Psoas muscle (tissue), 8 donors: ENCODE results near the gene SLC17A7. TPM values are rescaled to one million over a fixed set of nuclear protein-coding genes. Genes with fewer than 3 reads are reported as not detected.

Experiments
- ATAC-seq, 4 donors: fragments of 200-7000 bp; cut with Tn5 transposase; one replicate each; pipeline ENCODE4 v1.9.1; 2020; ENCODE audit warnings: moderate library complexity in 3 of 4, mild to moderate bottlenecking in 2 of 4
- DNase-seq, 2 donors: peaks; one replicate each; pipeline ENCODE4 v3.0.0-alpha.2; 2020
- H3K27ac ChIP-seq: fragments of 200-600 bp; one replicate; pipeline ENCODE4 v1.8.0; 2022
- H3K27me3 ChIP-seq, 3 donors: fragments of 200-600 bp in 1 of 3; one replicate each; pipeline versions ENCODE4 v1.6.1 to v1.8.0; 2013 to 2022; ENCODE audit warnings: low read length in 2 of 3, mild to moderate bottlenecking in 2 of 3, moderate library complexity in 1 of 3; ENCODE audit not compliant: insufficient read depth in 3 of 3
- H3K36me3 ChIP-seq, 2 donors: fragments of 200-600 bp in 1 of 2; one replicate each; pipeline versions ENCODE4 v1.6.1 to v1.8.0; 2013 to 2022; ENCODE audit warnings: low read depth in 1 of 2, mild to moderate bottlenecking in 1 of 2, moderate library complexity in 1 of 2; ENCODE audit not compliant: insufficient read depth in 1 of 2
- H3K4me1 ChIP-seq: fragments of 200-600 bp; one replicate; pipeline ENCODE4 v1.8.0; 2022
- H3K4me3 ChIP-seq: fragments of 200-600 bp; one replicate; pipeline ENCODE4 v1.8.0; 2022; ENCODE audit warnings: mild to moderate bottlenecking
- H3K9me3 ChIP-seq: fragments of 200-600 bp; one replicate; pipeline ENCODE4 v1.8.0; 2022
- WGBS, 3 donors: extraction: QIAGEN DNeasy Blood & Tissue Kit; methylation state at CpG; one replicate each; pipeline versions ENCODE4 v1.1.6 to v1.1.7; 2013; 5-methylcytosine and 5-hydroxymethylcytosine counted together
- intact Hi-C, 2 donors: fragments of 100-400 bp; cut with DNase I; formaldehyde crosslinking; loops; one replicate each; pipeline versions ENCODE4 v1.11.0 to v1.14.2; 2022
- long read RNA-seq, 2 donors: library from polyadenylated mRNA; unstranded; transcript quantifications; one replicate each; pipeline ENCODE4 v2.0.0, GENCODE V29; 2021
- polyA plus RNA-seq, 3 donors: library from polyadenylated mRNA; stranded (reverse); fragments of 200-250 nt; gene quantifications; one replicate each; pipeline ENCODE4 v1.2.3, GENCODE V29; 2013
- total RNA-seq, 4 donors: library from RNA; stranded (reverse); fragmentation: NEBNext Ultra II Directional in 2 of 4; extraction: Animal tissue kit (Norgen Biotek cat#: 25700) in 2 of 4; gene quantifications; one replicate each; pipeline versions ENCODE4 v1.2.1 to v1.2.4, GENCODE V29; 2021 to 2023
- TF ChIP-seq, protein P1 (sequence below): fragments of 200-600 bp; IDR thresholded peaks from one replicate; pipeline ENCODE4 v1.8.0; 2022; ENCODE audit warnings: antibody characterized with exemption
- donor health status: healthy with polysubstance abuse.
- donor health status: DM: no; HTN: no; CAD: no; lungs with moderate emphysema.
- donor health status: Bipolar disorder and iron deficiency.
- donor health status: healthy.
- donor health status: DM: yes; HTN: yes; CAD: no.
- donor health status: DM: no; HTN: no; CAD: no.
- donor health status: DM: no; HTN: no; CAD: no.
- donor health status: DM: yes; HTN: yes; CAD: no.

SLC17A7 gene
- total RNA-seq (1 to 10 TPM in 1 of 4 donors, under 1 TPM in 3; 0.42 to 1.8 (median 0.82) TPM), polyA plus RNA-seq (under 1 TPM; 0.55 to 0.79 (median 0.59) TPM)
- long read RNA-seq, donor 1 = 0 reads
- long read RNA-seq, donor 2, partial matches to known transcripts = 1 of 1 reads
- long read RNA-seq, donor 2, other reads (novel, unspliced or antisense) = 0 of 1 reads

DNA sequence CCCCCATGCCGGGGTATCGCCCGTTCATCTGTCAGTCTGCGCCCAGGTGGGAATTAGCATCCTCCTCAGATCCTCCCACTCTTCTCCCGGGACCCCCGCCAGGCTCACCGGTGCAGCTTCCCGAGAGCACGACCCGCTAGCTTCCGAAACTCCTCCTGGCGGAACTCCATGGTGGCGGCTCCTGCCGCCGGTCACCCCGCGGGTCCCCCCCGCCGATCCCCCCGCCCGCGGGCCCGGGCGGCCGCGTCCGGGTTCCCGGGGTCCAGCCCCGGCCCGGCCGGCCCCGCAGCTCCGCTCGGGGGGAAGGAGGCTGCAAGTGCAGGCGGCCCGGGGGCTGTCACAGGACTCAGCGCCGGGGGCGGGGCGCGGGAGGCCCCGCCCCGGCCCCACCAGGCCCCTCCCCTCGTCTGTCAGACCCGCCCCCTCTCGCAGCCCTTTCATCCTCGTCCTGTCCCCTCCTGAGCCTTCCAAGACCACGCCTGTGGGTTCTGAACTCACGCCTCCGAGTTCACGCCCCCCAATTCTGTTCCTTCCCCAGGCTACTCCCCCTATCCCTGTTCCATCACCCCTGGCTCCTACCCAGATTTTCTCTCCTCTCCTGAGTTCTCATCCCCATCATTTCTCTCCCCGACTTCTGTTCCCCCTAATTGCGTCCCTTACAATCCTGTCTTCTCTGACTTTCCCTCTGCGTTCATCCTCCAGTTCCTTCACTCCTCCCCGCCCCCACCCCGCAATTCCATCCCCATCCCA lies at the start of gene SLC17A7:
SLC17A7 (minus strand) TSS at position 318 of the 750 bp plus-strand sequence; CDS start at position 170, 148 bp downstream.
- H3K4me3 ChIP-seq = peak within 1 kb of the TSS; percentile 77
- no peaks in the 10 kb centered on the region for H3K4me1 ChIP-seq
- H3K36me3 ChIP-seq = peaks cover 0 to 4% of the 10 kb centered on the region in 2 donors
- peaks cover 0 to 54% (median 31%) of the 10 kb centered on the region in 3 donors for H3K27me3 ChIP-seq
- intact Hi-C loops = loop anchor here in 1 of 2 donors (5.0 kb wide), 1 partner anchor 214 kb away; no protein-coding TSS in a partner anchor
- 2 to 3% (median 3%) methylated on average over 25 to 56 of the region's 56 CpGs for WGBS, 3 donors
- ATAC-seq = no peak
- H3K9me3 ChIP-seq = no peaks in the 10 kb centered on the region
- DNase-seq = peak; percentile 69 to 83
- TF ChIP-seq, protein P1, sequence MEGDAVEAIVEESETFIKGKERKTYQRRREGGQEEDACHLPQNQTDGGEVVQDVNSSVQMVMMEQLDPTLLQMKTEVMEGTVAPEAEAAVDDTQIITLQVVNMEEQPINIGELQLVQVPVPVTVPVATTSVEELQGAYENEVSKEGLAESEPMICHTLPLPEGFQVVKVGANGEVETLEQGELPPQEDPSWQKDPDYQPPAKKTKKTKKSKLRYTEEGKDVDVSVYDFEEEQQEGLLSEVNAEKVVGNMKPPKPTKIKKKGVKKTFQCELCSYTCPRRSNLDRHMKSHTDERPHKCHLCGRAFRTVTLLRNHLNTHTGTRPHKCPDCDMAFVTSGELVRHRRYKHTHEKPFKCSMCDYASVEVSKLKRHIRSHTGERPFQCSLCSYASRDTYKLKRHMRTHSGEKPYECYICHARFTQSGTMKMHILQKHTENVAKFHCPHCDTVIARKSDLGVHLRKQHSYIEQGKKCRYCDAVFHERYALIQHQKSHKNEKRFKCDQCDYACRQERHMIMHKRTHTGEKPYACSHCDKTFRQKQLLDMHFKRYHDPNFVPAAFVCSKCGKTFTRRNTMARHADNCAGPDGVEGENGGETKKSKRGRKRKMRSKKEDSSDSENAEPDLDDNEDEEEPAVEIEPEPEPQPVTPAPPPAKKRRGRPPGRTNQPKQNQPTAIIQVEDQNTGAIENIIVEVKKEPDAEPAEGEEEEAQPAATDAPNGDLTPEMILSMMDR = no peak
- H3K27ac ChIP-seq = no peak within 1 kb of the TSS

DNA sequence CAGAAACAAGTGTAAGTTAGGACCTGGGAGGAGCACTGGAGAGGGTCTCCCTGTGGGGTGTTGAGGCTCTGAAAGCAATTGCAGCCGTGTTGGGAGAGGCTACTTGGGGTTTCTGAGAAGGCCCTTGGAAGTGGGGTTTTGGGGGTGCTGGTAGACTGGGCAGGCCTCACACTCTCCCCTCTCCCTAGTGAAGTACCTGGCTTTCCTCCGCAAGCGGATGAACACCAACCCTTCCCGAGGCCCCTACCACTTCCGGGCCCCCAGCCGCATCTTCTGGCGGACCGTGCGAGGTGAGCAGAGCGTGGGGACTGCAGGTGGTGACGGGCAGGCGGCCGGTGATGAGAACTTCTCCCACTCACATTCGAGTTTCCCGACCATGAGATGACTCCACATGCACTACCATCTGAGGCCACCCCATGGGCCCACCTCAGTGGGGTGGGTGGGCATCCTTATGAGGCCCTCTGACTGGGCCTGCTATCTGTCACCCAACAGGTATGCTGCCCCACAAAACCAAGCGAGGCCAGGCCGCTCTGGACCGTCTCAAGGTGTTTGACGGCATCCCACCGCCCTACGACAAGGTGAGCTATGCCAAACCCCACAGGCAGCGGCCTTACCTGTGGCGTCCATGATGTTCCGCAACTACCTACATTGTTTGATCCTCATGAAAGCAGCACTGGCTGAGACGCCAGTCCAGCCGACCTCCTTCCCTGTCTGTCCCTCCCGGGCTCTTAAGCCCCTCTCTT lies 49.1 kb upstream of the SLC17A7 start:
- Histone ChIP-seq H3K4me3 (peak overlapping the region; percentile 98), H3K9me3 (no peaks in the 10 kb centered on the region), H3K27ac (peak overlapping the region; percentile 95), H3K36me3 (peaks cover 12 to 49% of the 10 kb centered on the region in 2 donors), H3K27me3 (no peaks in the 10 kb centered on the region), H3K4me1 (peaks cover 24% of the 10 kb centered on the region)
- no peak for ATAC-seq
- intact Hi-C loops = loop anchor here in 1 of 2 donors (10.0 kb wide), 1 partner anchor 324 kb away; the partner anchor contains the start of genes FUZ and MED25
- 85 to 87% (median 86%) methylated on average over 27 of the region's 27 CpGs for WGBS, 3 donors
- no peak for DNase-seq
- TF ChIP-seq, protein P1 = no peak

DNA sequence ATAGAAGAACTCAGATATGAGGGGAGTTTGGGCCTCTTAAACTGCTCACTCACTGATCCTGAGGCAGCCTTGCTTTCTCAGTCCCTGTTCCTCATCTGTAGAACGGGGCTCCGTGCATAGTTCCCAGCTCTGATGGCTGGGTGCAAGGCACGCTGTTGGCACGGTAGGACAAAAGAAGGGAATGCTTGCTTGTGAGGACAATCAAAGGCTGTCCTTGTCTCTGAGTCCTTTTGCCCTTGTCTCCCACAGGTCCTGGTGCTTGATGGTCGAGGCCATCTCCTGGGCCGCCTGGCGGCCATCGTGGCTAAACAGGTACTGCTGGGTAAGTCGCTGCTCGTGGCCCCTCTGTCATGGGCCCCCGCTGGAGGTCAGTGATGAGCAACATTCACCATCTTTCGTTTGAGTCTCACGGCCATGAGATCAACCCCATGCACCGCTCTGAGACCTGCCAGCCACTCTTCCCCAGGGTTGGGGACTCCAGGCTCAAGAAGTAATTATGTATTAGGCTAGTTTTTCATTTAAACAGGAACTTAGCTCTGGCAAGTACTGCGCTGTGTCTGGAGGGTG lies 48.4 kb upstream of the SLC17A7 start:
- H3K27me3 ChIP-seq = no peaks in the 10 kb centered on the region
- peaks cover 12 to 49% of the 10 kb centered on the region in 2 donors for H3K36me3 ChIP-seq
- WGBS, 3 donors = 65 to 77% (median 67%) methylated on average over 15 of the region's 15 CpGs
- peak overlapping the region; percentile 98 for H3K4me3 ChIP-seq
- ATAC-seq = no peak
- no peak for DNase-seq
- H3K27ac ChIP-seq = peak overlapping the region; percentile 95
- H3K4me1 ChIP-seq = peaks cover 24% of the 10 kb centered on the region
- intact Hi-C loops = loop anchor here in 1 of 2 donors (10.0 kb wide), 1 partner anchor 325 kb away; the partner anchor contains the start of genes FUZ and MED25
- TF ChIP-seq, protein P1 = no peak
- H3K9me3 ChIP-seq = no peaks in the 10 kb centered on the region

DNA sequence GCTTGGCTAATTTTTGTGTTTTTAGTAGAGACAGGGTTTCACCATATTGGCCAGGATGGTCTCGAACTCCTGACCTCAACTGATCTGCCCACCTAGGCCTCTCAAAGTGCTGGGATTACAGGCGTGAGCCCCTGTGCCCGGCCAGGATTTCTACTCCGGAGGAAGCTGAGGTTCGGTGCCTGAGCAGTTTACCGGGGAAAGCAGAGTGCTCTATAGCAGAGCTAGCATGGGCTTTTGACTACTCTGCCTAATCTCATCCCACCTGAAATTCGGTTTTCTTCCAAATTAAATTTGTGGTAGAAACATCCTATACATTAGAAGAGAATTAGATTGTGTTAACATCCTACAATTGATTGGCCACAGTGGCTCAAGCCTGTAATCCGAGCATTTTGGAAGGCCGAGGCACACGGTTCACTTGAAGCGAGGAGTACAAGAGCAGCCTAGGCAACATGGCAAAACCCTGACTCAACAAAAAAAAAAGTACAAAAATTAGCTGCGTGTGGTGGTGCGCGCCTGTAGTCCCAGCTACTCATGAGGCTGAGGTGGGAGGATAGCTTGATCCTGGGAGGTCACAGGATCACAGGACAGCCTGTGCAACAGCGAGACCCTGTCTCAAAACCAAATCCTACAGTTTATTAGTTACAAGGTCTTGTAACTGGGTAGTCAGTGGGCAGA lies 47.7 kb upstream of the SLC17A7 start:
- TF ChIP-seq, protein P1 = no peak
- DNase-seq = no peak
- no peaks in the 10 kb centered on the region for H3K9me3 ChIP-seq
- no peak for ATAC-seq
- peak overlapping the region; percentile 98 for H3K4me3 ChIP-seq
- peak overlapping the region; percentile 95 for H3K27ac ChIP-seq
- no peaks in the 10 kb centered on the region for H3K27me3 ChIP-seq
- peaks cover 12 to 49% of the 10 kb centered on the region in 2 donors for H3K36me3 ChIP-seq
- intact Hi-C loops = no loop called here
- 19 to 20% (median 20%) methylated on average over 15 of the region's 15 CpGs for WGBS, 3 donors
- peaks cover 24% of the 10 kb centered on the region for H3K4me1 ChIP-seq
